DLD1 (cell line): ENCODE data around the gene ITGA2.
"Not testable (repeated sequence)": the region's sequence is repeated elsewhere in the genome, so short reads cannot be mapped to it uniquely, and the experiment has no call there.

Experiments
- in situ Hi-C: cut with HindIII; loops from 2 replicates; pipeline ENCODE4 v1.10.0; 2017; ENCODE audit warnings: low sequenced_read_pairs

Gene ITGA2

GRCh38 chr5:53091289-53091688, 102.1 kb downstream of the ITGA2 start:
- in situ Hi-C loops: loop anchor here (10.0 kb wide), 1 partner anchor 136 kb away; no protein-coding TSS in a partner anchor

DNA sequence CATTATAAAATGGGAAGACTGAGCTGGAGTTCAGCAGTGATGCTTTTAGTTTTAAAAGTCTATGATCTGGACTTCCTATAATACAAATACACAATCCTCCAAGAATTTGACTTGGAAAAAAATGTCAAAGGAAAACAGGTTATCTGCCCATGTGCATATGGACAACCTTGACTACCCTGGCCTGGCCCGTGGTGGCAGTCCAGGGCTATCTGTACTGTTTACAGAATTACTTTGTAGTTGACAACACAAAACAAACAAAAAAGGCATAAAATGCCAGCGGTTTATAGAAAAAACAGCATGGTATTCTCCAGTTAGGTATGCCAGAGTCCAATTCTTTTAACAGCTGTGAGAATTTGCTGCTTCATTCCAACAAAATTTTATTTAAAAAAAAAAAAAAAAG, 103.1 kb downstream of the ITGA2 start:
- in situ Hi-C loops: loop anchor here (10.0 kb wide), 1 partner anchor 137 kb away; no protein-coding TSS in a partner anchor

DNA sequence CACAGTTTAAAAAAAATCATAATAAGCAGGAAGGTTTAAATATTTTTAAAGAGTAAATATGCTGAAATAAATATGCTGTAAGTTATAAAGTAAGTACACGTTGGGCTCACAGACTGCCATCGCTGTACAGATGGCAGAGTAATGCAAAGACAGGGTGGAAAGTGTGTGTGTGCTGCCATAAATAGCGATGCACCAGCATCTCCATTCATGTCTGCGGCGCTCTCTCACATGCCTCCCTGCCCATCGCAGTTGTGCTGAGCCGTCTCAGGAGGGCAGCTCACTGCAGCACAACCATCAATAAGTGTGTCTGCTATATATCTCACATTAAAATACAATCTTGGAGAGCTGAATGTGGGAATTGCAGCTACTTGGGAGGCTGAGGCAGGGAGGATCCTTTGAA, 106.1 kb downstream of the ITGA2 start:
- in situ Hi-C loops: loop anchor here (10.0 kb wide), 1 partner anchor 140 kb away; no protein-coding TSS in a partner anchor

DNA sequence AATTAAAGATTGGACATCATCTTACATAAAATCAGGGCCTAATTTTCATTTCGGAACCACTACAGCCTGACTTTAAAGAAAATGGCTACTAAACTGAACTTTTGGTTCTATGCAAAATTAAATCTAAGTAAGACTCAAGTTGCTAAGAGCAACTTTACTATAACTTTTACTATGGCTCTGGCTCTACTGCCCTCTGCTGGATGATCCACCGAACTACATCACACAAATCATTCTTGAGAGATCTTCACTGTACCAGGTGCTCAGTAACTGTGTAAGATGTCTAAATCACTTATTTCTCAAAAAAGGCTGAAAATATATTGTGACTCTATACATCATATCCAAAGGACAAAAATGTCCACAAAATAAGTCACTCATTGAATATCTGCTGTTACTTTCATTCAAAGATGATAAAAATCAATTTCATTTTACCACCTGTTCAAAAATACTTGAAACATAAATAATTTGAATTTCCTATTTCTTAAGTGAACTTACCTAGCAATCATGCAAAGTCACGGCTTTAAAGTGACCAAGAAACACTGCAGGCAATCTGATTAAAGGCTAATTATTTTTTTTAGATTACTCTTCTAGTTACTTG, 106.9 kb downstream of the ITGA2 start:
- in situ Hi-C loops: loop anchor here (10.0 kb wide), 1 partner anchor 141 kb away; no protein-coding TSS in a partner anchor

DNA sequence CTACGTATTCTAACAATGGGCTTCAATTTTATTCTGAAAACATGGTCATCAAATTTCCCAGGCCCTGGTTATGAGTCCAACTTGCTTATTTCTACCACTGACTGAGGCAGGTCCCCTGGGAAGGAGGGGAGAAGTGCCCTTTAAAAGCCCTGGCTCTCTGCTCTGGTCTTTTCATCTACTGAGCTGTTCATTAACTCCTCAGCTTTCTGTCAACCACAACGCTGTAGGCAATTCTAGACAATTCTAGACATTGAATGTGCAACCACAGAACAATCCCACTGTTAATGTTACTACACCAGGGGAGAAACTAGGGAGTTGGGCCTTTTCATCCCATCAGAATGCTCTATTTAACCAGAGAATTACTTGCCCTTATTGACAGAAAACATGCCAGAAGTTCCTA, 110.4 kb downstream of the ITGA2 start:
- in situ Hi-C loops: loop anchor here (10.0 kb wide), 1 partner anchor 145 kb away; no protein-coding TSS in a partner anchor

- in situ Hi-C loops: no loop called here
Measured at GRCh38 chr5:53100606-53101005, 111.5 kb downstream of the ITGA2 start.

GRCh38 chr5:53105611-53106300, 116.6 kb downstream of the ITGA2 start:
- in situ Hi-C loops: no loop called here

DNA sequence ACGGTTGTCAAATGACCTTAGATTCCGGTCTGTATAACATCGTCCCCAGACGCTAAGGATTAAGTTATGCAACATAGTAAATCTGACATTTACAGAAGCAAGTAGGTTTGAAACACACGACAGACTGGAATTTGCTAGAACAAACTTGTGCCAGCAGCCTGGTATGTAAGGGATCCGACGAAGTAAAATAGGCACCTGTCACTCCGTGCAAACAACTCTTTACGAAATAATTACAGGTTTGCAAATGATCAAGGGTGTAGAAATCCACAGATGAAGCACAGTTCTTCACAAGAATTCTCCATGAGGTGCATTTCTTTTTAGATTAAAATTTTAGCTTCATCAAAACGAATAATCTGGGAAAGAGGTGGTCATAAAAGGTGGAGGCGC, 119.9 kb downstream of the ITGA2 start:
- in situ Hi-C loops: no loop called here

- in situ Hi-C loops: no loop called here
Measured at GRCh38 chr5:53109443-53110127, 120.4 kb downstream of the ITGA2 start, which contains the start of gene MOCS2. Gene MOCS2 (minus strand): TSS chr5:53109757. CDS start chr5:53107174, 2,583 bp downstream.

DNA sequence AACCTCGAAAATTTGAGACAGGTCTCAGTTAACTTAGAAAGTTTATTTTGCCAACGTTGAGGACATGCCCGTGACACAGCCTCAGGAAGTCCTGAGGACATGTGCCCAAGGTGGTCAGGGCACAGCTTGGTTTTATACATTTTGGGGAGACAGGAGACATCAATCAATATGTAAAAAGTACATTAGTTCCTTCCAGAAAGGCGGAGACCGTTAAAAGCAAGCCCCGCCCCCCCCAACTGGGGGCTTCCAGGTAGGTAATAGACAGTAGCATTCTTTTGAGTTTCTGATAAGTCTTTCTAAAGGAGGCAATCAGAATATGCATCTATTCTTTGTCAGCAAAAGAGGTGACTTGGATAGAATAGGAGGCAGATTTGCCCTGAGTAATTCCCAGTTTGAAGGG, 121.0 kb downstream of the ITGA2 start:
- in situ Hi-C loops: no loop called here

GRCh38 chr5:53111139-53111538, 122.0 kb downstream of the ITGA2 start:
- in situ Hi-C loops: no loop called here

DNA sequence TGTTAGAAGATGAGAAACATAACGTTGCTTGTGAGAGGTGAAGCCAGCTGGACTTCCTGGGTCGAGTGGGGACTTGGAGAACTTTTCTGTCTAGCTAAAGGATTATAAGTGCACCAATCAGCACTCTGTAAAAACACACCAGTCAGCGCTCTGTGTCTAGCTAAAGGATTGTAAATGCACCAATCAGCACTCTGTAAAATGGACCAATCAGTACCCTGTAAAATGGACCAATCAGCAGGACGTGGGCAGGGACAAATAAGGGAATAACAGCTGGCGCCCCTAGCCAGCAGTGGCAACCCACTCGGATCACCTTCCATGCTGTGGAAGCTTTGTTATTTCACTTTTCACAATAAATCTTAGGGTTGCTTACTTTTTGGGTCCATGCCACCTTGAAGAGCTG, 123.2 kb downstream of the ITGA2 start:
- in situ Hi-C loops: not testable (repeated sequence)

- in situ Hi-C loops: no loop called here
Measured at GRCh38 chr5:53112909-53113308, 123.8 kb downstream of the ITGA2 start.

DNA sequence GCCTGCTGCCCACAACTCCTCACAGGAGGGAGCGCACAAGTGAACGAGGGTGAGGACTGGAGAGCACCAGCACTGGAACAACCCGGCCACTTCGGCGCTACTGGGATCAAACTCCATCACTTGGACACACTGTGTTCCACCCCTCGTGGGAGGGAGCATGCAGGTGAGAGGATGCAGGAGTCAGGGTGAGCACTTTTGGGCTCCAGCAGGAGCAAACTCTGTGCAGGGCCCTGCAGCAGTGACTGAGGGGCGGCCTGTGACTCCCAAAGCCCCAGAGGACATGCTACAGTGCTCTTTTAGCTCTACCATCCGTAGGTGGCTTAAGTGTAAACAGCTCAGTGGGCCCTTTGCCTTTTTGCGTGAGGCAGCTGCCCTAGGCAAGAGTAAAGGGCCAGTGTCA, 124.8 kb downstream of the ITGA2 start:
- in situ Hi-C loops: no loop called here

- in situ Hi-C loops: no loop called here
Measured at GRCh38 chr5:53114988-53115387, 125.8 kb downstream of the ITGA2 start.

DNA sequence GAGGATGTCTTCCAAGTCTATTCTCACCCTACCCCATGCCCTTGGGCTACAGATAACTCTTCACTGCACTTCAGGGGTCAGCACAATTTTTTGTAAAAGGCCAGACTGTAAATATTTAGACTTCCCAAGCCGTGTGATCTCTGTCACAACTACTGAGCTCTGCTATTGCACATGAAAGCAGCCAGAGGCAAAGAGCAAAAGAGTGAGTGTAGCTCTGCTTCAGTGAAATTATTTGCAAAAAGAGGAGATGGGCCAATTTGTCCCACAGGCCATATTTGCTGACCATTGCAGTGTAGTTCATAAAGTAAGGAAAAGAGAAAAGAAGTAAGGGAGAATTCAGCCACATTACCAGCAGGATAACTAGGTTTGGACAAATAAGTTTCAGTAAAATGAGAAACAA, 127.4 kb downstream of the ITGA2 start:
- in situ Hi-C loops: no loop called here

- in situ Hi-C loops: no loop called here
Measured at GRCh38 chr5:53118879-53119278, 129.7 kb downstream of the ITGA2 start.

- in situ Hi-C loops: no loop called here
Measured at GRCh38 chr5:53120165-53120564, 131.0 kb downstream of the ITGA2 start.

- in situ Hi-C loops: no loop called here
Measured at GRCh38 chr5:53123702-53124101, 134.6 kb downstream of the ITGA2 start.

- in situ Hi-C loops: no loop called here
Measured at GRCh38 chr5:53126521-53126920, 137.4 kb downstream of the ITGA2 start.

GRCh38 chr5:53127107-53127506, 138.0 kb downstream of the ITGA2 start:
- in situ Hi-C loops: no loop called here

GRCh38 chr5:53128481-53128880, 139.3 kb downstream of the ITGA2 start:
- in situ Hi-C loops: no loop called here
